ENCODE data around the gene PDE5A. TPM values are rescaled to one million over a fixed set of nuclear protein-coding genes. Genes with fewer than 3 reads are reported as not detected.

The PDE5A gene
- total and polyA plus RNA-seq, 2 donors (not counting 3 experiments of a cell fraction or from before 2014, with no cell fraction given) = 0.73 to 2.3 TPM

DNA sequence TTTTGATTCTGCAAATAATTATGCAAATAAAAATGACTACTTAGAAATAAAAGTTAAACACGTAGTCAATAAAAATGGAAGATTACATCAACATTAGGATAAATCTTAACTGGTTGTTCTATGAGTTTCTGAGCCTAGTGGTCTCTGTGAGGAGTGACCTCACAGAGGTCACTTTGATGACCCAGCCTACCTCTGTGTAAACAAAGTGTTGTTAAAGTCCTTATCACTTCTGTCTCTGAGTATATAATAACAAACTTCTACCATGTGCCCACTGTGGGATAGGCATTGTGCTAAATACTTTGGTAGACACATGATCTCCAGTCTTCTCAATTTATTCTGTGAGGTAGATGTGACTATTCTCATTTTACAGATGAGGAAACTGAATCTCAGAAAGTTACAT is 85.4 kb downstream of the PDE5A start:
- CTCF ChIA-PET = no interaction called here
- no peaks in the 10 kb centered on the region for H3K27me3 ChIP-seq (ENCODE audit: control insufficient read depth in 2 of 2, insufficient read depth in 2 of 2, low read length in 2 of 2)
- no peak for DNase-seq (ENCODE audit: low read depth, low spot score)
- H3K27ac ChIP-seq (ENCODE audit: insufficient read depth, low read depth, low read length) = no peak overlapping the region
- H2AFZ ChIP-seq (ENCODE audit: low read depth, low read length) = no peak overlapping the region
- H3K79me2 ChIP-seq (ENCODE audit: control insufficient read depth, insufficient read depth, low read length) = no peaks in the 10 kb centered on the region
- no TSS peak for BruUV-seq (replicated peaks)
- H3K9me1 ChIP-seq (replicated peaks; ENCODE audit: control insufficient read depth, extremely low read depth, insufficient read depth, low read length) = no peaks in the 10 kb centered on the region
- no peaks in the 10 kb centered on the region for H3K4me1 ChIP-seq (ENCODE audit: control insufficient read depth, extremely low read depth, insufficient read depth, low read length)
- no peak for FAIRE-seq
- POLR2A ChIA-PET = no interaction called here
- H3K9ac ChIP-seq (replicated peaks; ENCODE audit: extremely low read depth, insufficient read depth, low read length) = no peak overlapping the region
- no peak overlapping the region for H3K4me2 ChIP-seq (ENCODE audit: insufficient read depth, low read length)
- no peaks in the 10 kb centered on the region for H3K9me3 ChIP-seq (replicated peaks; ENCODE audit: control insufficient read depth, insufficient read depth, low read length)
- H4K20me1 ChIP-seq (replicated peaks; ENCODE audit: control insufficient read depth, extremely low read depth, insufficient read depth, low read length) = no peaks in the 10 kb centered on the region
- TF ChIP-seq FOS (IDR thresholded peaks at IDR 0.05; ENCODE audit: borderline replicate concordance, insufficient read depth, low read length) = no peak
- no peak for TF ChIP-seq EZH2 (IDR thresholded peaks at IDR 0.05; ENCODE audit: borderline replicate concordance, low read depth, low read length, severe bottlenecking)
- TF ChIP-seq POLR2AphosphoS5 (IDR thresholded peaks at IDR 0.05; ENCODE audit: insufficient read depth, low read depth, low read length) = no peak
- TF ChIP-seq, protein P1, sequence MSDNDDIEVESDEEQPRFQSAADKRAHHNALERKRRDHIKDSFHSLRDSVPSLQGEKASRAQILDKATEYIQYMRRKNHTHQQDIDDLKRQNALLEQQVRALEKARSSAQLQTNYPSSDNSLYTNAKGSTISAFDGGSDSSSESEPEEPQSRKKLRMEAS (IDR thresholded peaks at IDR 0.05; ENCODE audit: insufficient read depth, insufficient read length) = no peak
- no peak for TF ChIP-seq MYC (IDR thresholded peaks at IDR 0.05; ENCODE audit: low read depth, low read length)
- TF ChIP-seq, protein P2, sequence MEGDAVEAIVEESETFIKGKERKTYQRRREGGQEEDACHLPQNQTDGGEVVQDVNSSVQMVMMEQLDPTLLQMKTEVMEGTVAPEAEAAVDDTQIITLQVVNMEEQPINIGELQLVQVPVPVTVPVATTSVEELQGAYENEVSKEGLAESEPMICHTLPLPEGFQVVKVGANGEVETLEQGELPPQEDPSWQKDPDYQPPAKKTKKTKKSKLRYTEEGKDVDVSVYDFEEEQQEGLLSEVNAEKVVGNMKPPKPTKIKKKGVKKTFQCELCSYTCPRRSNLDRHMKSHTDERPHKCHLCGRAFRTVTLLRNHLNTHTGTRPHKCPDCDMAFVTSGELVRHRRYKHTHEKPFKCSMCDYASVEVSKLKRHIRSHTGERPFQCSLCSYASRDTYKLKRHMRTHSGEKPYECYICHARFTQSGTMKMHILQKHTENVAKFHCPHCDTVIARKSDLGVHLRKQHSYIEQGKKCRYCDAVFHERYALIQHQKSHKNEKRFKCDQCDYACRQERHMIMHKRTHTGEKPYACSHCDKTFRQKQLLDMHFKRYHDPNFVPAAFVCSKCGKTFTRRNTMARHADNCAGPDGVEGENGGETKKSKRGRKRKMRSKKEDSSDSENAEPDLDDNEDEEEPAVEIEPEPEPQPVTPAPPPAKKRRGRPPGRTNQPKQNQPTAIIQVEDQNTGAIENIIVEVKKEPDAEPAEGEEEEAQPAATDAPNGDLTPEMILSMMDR (IDR thresholded peaks at IDR 0.05; ENCODE audit: extremely low read depth in 1 of 2, insufficient read depth in 1 of 2, low read depth in 1 of 2, low read length in 2 of 2) = no peak
- TF ChIP-seq GATA2 (IDR thresholded peaks at IDR 0.05; ENCODE audit: insufficient read depth, insufficient read length, low read depth, low read length) = no peak
- TF ChIP-seq JUN (IDR thresholded peaks at IDR 0.05; ENCODE audit: borderline replicate concordance, insufficient read depth, insufficient read length, low read depth) = no peak
- TF ChIP-seq POLR2A (IDR thresholded peaks at IDR 0.05; ENCODE audit: low read depth, low read length) = no peak
- no peak overlapping the region for H3K4me3 ChIP-seq (replicated peaks in 1 of 3; ENCODE audit: insufficient read depth in 1 of 3, low read depth in 1 of 3, low read length in 3 of 3)
- no peaks in the 10 kb centered on the region for H3K36me3 ChIP-seq (ENCODE audit: control insufficient read depth in 2 of 2, extremely low read depth in 1 of 2, insufficient read depth in 2 of 2, low read length in 2 of 2)
- intact Hi-C loops (cut with micrococcal nuclease) = no loop called here
- dilution Hi-C loops (cut with MboI; ENCODE audit: extremely low pct_ligation_motif_present, low sequenced_read_pairs) = no loop called here
